Measurements from ENCODE around the gene PPP3R1. TPM values are rescaled to one million over a fixed set of nuclear protein-coding genes. Genes with fewer than 3 reads are reported as not detected.

The PPP3R1 gene
- total and polyA plus RNA-seq, 9 of the 15 experiments (the other 6 are each of a cell fraction or from before 2014, with no cell fraction given) = 3.7 to 70.0 (median 24.8) TPM

DNA sequence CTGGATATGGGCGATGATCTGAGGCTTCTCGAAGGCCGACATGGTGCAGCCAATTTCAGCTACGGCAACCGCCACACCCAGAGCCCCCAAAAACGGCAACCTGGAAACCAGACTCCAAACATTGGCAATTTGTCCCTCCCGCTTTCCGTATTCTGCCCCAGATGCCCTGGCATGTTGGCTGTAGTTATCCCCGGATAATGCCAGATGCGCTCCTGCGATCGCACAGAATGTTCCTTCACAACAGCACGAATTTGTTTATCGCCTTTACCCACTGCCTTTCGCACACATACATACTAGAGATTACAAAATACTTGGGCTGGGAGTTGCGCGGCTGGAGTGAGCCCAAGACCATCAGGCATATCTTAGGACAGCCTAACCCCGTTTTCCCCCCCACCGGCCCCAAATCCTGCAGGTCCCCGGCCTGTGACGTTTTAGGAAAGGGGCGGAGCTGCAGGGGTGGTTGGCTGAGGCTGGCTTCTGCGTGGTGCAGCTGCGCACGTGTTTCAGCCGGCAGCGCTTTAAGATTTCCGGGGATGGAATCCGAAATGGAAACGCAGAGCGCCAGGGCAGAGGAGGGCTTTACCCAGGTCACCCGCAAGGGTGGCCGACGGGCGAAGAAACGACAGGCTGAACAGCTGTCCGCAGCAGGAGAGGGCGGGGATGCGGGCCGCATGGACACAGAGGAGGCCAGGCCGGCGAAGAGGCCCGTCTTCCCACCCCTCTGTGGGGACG, 94.8 kb downstream of the PPP3R1 start, which contains the start of gene PNO1 (continued):
- TF ChIP-seq ZNF23 (CRISPR knock-in tag; IDR thresholded peaks at IDR 0.05) (no peak), PTRF (tag; IDR thresholded peaks at IDR 0.05) (no peak), LCOR (CRISPR knock-in tag; IDR thresholded peaks at IDR 0.05) (peak; percentile 93), TAF9B (IDR thresholded peaks at IDR 0.05; ENCODE audit: partially characterized antibody) (peak; percentile 72), EP400 (IDR thresholded peaks at IDR 0.05) (peak; percentile 98), PHTF2 (CRISPR knock-in tag; IDR thresholded peaks at IDR 0.05) (no peak), ETS1 (conservative IDR thresholded peaks at IDR 0.05; ENCODE audit: control insufficient read depth, low read depth, low read length) (peak; percentile 86), ZNF280B (CRISPR knock-in tag; IDR thresholded peaks at IDR 0.05) (no peak), ESRRA (IDR thresholded peaks at IDR 0.05; ENCODE audit: borderline replicate concordance, low read depth) (0 out of 2 replicates have a peak, but pooled peaks have one; percentile 15), CXXC5 (CRISPR knock-in tag; IDR thresholded peaks at IDR 0.05) (peak; percentile 85), ZNF444 (CRISPR knock-in tag; IDR thresholded peaks at IDR 0.05) (no peak), ZFP36 (IDR thresholded peaks at IDR 0.05; ENCODE audit: low read depth, low read length, partially characterized antibody) (no peak), KLF10 (CRISPR knock-in tag; IDR thresholded peaks at IDR 0.05) (no peak), HMGN3 (IDR thresholded peaks at IDR 0.05; ENCODE audit: borderline replicate concordance, extremely low read depth, insufficient read length, low read depth, low read length) (no peak), MCM7 (IDR thresholded peaks at IDR 0.05) (no peak; a peak in 1 of 4 replicates), ELF4 (CRISPR knock-in tag; IDR thresholded peaks at IDR 0.05) (no peak), CREBBP (IDR thresholded peaks at IDR 0.05; ENCODE audit: low read depth, low read length) (no peak), RBM25 (IDR thresholded peaks at IDR 0.05; ENCODE audit: low read depth, low read length, severe bottlenecking) (no peak)
- TF ChIP-seq, protein P1, sequence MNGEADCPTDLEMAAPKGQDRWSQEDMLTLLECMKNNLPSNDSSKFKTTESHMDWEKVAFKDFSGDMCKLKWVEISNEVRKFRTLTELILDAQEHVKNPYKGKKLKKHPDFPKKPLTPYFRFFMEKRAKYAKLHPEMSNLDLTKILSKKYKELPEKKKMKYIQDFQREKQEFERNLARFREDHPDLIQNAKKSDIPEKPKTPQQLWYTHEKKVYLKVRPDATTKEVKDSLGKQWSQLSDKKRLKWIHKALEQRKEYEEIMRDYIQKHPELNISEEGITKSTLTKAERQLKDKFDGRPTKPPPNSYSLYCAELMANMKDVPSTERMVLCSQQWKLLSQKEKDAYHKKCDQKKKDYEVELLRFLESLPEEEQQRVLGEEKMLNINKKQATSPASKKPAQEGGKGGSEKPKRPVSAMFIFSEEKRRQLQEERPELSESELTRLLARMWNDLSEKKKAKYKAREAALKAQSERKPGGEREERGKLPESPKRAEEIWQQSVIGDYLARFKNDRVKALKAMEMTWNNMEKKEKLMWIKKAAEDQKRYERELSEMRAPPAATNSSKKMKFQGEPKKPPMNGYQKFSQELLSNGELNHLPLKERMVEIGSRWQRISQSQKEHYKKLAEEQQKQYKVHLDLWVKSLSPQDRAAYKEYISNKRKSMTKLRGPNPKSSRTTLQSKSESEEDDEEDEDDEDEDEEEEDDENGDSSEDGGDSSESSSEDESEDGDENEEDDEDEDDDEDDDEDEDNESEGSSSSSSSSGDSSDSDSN (IDR thresholded peaks at IDR 0.05; ENCODE audit: borderline replicate concordance in 1 of 2, low read depth in 2 of 2, low read length in 2 of 2) = peak in 1 of 2 experiments; percentile 74; a peak in 1 of 4 replicates
- TF ChIP-seq, protein P2, sequence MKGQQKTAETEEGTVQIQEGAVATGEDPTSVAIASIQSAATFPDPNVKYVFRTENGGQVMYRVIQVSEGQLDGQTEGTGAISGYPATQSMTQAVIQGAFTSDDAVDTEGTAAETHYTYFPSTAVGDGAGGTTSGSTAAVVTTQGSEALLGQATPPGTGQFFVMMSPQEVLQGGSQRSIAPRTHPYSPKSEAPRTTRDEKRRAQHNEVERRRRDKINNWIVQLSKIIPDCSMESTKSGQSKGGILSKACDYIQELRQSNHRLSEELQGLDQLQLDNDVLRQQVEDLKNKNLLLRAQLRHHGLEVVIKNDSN (CRISPR knock-in tag; IDR thresholded peaks at IDR 0.05) = peak; percentile 69
- TF ChIP-seq, protein P3, sequence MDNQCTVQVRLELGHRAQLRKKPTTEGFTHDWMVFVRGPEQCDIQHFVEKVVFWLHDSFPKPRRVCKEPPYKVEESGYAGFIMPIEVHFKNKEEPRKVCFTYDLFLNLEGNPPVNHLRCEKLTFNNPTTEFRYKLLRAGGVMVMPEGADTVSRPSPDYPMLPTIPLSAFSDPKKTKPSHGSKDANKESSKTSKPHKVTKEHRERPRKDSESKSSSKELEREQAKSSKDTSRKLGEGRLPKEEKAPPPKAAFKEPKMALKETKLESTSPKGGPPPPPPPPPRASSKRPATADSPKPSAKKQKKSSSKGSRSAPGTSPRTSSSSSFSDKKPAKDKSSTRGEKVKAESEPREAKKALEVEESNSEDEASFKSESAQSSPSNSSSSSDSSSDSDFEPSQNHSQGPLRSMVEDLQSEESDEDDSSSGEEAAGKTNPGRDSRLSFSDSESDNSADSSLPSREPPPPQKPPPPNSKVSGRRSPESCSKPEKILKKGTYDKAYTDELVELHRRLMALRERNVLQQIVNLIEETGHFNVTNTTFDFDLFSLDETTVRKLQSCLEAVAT (IDR thresholded peaks at IDR 0.05) = 0 out of 4 replicates have a peak, but pooled peaks of 1 of the 2 experiments have one; percentile 19

Data from K562 (cell line).